K562 (cell line): ENCODE data around the gene TMEM11.

Experiments used
- ATF7 ChIP-seq: fragments of 450-650 bp; IDR thresholded peaks from 2 replicates; pipeline ENCODE4 v1.7.1; 2014; ENCODE audit warnings: mild to moderate bottlenecking, moderate library complexity
- POLR2A ChIP-seq: fragments of 450-650 bp; conservative IDR thresholded peaks from 2 replicates; pipeline ENCODE4 v1.6.1; 2016
- PRDM10 ChIP-seq: fragments of 450-650 bp; IDR thresholded peaks from 2 replicates; pipeline ENCODE4 v1.6.1; 2018; ENCODE audit not compliant: partially characterized antibody
- TF ChIP-seq, protein P1 (sequence below): fragments of 250-450 bp; sonication (Bioruptor Pico); IDR thresholded peaks from 2 replicates; pipeline ENCODE4 v1.5.0; 2020; ENCODE audit warnings: mild to moderate bottlenecking, borderline replicate concordance

GRCh38 chr17:21191698-21192097, 22.3 kb downstream of the TMEM11 start:
- TF ChIP-seq ATF7 (no peak), PRDM10 (no peak), POLR2A (no peak)
- TF ChIP-seq, protein P1, sequence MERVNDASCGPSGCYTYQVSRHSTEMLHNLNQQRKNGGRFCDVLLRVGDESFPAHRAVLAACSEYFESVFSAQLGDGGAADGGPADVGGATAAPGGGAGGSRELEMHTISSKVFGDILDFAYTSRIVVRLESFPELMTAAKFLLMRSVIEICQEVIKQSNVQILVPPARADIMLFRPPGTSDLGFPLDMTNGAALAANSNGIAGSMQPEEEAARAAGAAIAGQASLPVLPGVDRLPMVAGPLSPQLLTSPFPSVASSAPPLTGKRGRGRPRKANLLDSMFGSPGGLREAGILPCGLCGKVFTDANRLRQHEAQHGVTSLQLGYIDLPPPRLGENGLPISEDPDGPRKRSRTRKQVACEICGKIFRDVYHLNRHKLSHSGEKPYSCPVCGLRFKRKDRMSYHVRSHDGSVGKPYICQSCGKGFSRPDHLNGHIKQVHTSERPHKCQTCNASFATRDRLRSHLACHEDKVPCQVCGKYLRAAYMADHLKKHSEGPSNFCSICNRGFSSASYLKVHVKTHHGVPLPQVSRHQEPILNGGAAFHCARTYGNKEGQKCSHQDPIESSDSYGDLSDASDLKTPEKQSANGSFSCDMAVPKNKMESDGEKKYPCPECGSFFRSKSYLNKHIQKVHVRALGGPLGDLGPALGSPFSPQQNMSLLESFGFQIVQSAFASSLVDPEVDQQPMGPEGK (CRISPR knock-in tag) = no peak
